Measurements from ENCODE around the gene NUDCD3. TPM values are rescaled to one million over a fixed set of nuclear protein-coding genes. Genes with fewer than 3 reads are reported as not detected.

The NUDCD3 gene
- total and polyA plus RNA-seq, 7 experiments from 2014 or later: 51.5 to 117 (median 84.4) TPM

- DNase-seq (no peak), ATAC-seq (no peak)
- ChIA-PET POLR2A (no interaction called here), CTCF (interaction anchor here (0.7 kb wide), 1 partner anchor 13 kb away, joined by 3 read pairs; no protein-coding TSS in a partner anchor)
- intact Hi-C loops (cut with micrococcal nuclease): no loop called here
- H3K27ac Mint-ChIP-seq: no peak overlapping the region
- no peak overlapping the region for H3K27ac ChIP-seq (ENCODE audit: low read depth, low read length)
- H3K27me3 ChIP-seq (ENCODE audit: control insufficient read depth in 2 of 2, insufficient read depth in 2 of 2, low read length in 2 of 2): no peaks in the 10 kb centered on the region
- H3K36me3 ChIP-seq (ENCODE audit: control insufficient read depth in 2 of 3, insufficient read depth in 3 of 3, low read length in 3 of 3): no peaks in the 10 kb centered on the region
- no peaks in the 10 kb centered on the region for H3K4me1 ChIP-seq (ENCODE audit: control insufficient read depth in 2 of 2, insufficient read depth in 2 of 2, low read length in 2 of 2)
- H3K36me3 Mint-ChIP-seq: peaks cover 0 to 4% (median 0%) of the 10 kb centered on the region in 5 donors
- no peak overlapping the region for H3K4me3 ChIP-seq (ENCODE audit: low read length)
- peaks cover 5 to 30% (median 13%) of the 10 kb centered on the region in 5 donors for H3K27me3 Mint-ChIP-seq
- H3K4me3 Mint-ChIP-seq: no peak overlapping the region
- H3K9me3 Mint-ChIP-seq: peaks cover 0 to 4% (median 0%) of the 10 kb centered on the region in 11 donors
- H3K9me3 ChIP-seq (ENCODE audit: control insufficient read depth in 2 of 3, low read length in 3 of 3): no peaks in the 10 kb centered on the region
- H3K4me1 Mint-ChIP-seq: peaks cover 4 to 9% (median 5%) of the 10 kb centered on the region in 7 donors
Observed at GRCh38 chr7:44330331-44330730, 160.1 kb downstream of the NUDCD3 start.

- DNase-seq (no peak), ATAC-seq (no peak)
- Histone ChIP-seq H3K4me3 (ENCODE audit: low read length) (no peak overlapping the region), H3K4me1 (ENCODE audit: control insufficient read depth in 2 of 2, insufficient read depth in 2 of 2, low read length in 2 of 2) (no peaks in the 10 kb centered on the region), H3K27me3 (ENCODE audit: control insufficient read depth in 2 of 2, insufficient read depth in 2 of 2, low read length in 2 of 2) (no peaks in the 10 kb centered on the region), H3K9me3 (ENCODE audit: control insufficient read depth in 2 of 3, low read length in 3 of 3) (no peaks in the 10 kb centered on the region), H3K36me3 (ENCODE audit: control insufficient read depth in 2 of 3, insufficient read depth in 3 of 3, low read length in 3 of 3) (no peaks in the 10 kb centered on the region), H3K27ac (ENCODE audit: low read depth, low read length) (no peak overlapping the region)
- peaks cover 5 to 30% (median 13%) of the 10 kb centered on the region in 5 donors for H3K27me3 Mint-ChIP-seq
- intact Hi-C loops (cut with micrococcal nuclease): no loop called here
- H3K4me3 Mint-ChIP-seq: no peak overlapping the region
- ChIA-PET POLR2A (no interaction called here), CTCF (no interaction called here)
- peaks cover 0 to 4% (median 0%) of the 10 kb centered on the region in 5 donors for H3K36me3 Mint-ChIP-seq
- peaks cover 0 to 4% (median 0%) of the 10 kb centered on the region in 11 donors for H3K9me3 Mint-ChIP-seq
- H3K4me1 Mint-ChIP-seq: peaks cover 4 to 9% (median 5%) of the 10 kb centered on the region in 7 donors
- H3K27ac Mint-ChIP-seq: no peak overlapping the region
Observed at GRCh38 chr7:44329888-44330287, 160.6 kb downstream of the NUDCD3 start.

Other genes with a start within 250 kb of the NUDCD3 start
- under 1 TPM in 2 of 5 experiments, not detected in 3; 0.12 to 0.61 TPM for gene CAMK2B, start 165.1 kb downstream of the NUDCD3 start, total RNA-seq
- gene CAMK2B, start 165.1 kb downstream of the NUDCD3 start, polyA plus RNA-seq: not detected
- gene NPC1L1, start 50.7 kb upstream of the NUDCD3 start, total RNA-seq: under 1 TPM in 4 of 5 experiments, not detected in 1; 0.11 to 0.32 (median 0.21) TPM
- not detected for gene NPC1L1, start 50.7 kb upstream of the NUDCD3 start, polyA plus RNA-seq
- gene DDX56, start 83.2 kb upstream of the NUDCD3 start, total RNA-seq: 100 to 1,000 TPM in 2 of 5 experiments, 10 to 100 TPM in 3; 82.8 to 124 (median 100.0) TPM
- gene DDX56, start 83.2 kb upstream of the NUDCD3 start, polyA plus RNA-seq: 10 to 100 TPM; 43.6 to 65.1 TPM
- gene TMED4, start 91.6 kb upstream of the NUDCD3 start, total RNA-seq: 10 to 100 TPM; 70.0 to 98.5 (median 95.3) TPM
- 10 to 100 TPM; 61.6 to 93.7 TPM for gene TMED4, start 91.6 kb upstream of the NUDCD3 start, polyA plus RNA-seq
- gene OGDH, start 116.0 kb upstream of the NUDCD3 start, total RNA-seq: 100 to 1,000 TPM in 1 of 5 experiments, 10 to 100 TPM in 4; 43.1 to 122 (median 66.3) TPM
- gene OGDH, start 116.0 kb upstream of the NUDCD3 start, polyA plus RNA-seq: 10 to 100 TPM; 20.3 to 25.0 TPM

Measured in naive thymus-derived CD4-positive, alpha-beta T cell (primary cell).